H1 (cell line): Measurements from ENCODE around the gene KRTAP9-7. TPM values are rescaled to one million over a fixed set of nuclear protein-coding genes. Genes with fewer than 3 reads are reported as not detected.

Source experiments
- CTCF ChIA-PET: fragments of 300-600 bp; sonication (Branson Sonifier 250); formaldehyde crosslinking; loops from one replicate; lab custom pipeline; 2021; ENCODE audit not compliant: partially characterized antibody; lab: Charles Lee
- POLR2A ChIA-PET: fragments of 300-600 bp; sonication (Branson Sonifier 250); formaldehyde crosslinking; loops from one replicate; lab custom pipeline; 2021; ENCODE audit warnings: inconsistent platforms; ENCODE audit not compliant: partially characterized antibody; lab: Charles Lee
- DNase-seq, 2 experiments: peaks; one replicate each; pipeline versions ENCODE4 v3.0.0 to v3.0.0-alpha.2; 2010 to 2022; ENCODE audit warnings: low spot score in 2 of 2, low read depth in 1 of 2, mixed read lengths in 1 of 2
- FAIRE-seq: peaks from 2 replicates; lab custom pipeline; 2011; peaks lifted over from hg19 to GRCh38; lab: Jason Lieb, UNC
- H2AFZ ChIP-seq: 2 replicates; pipeline ENCODE4 v1.8.1; 2012; ENCODE audit warnings: low read length, inconsistent platforms
- H2AK5ac ChIP-seq: 2 replicates; pipeline ENCODE4 v1.6.1; 2013; ENCODE audit warnings: low read depth, low read length
- H2BK120ac ChIP-seq: replicated peaks from 2 replicates; pipeline ENCODE3; 2013; ENCODE audit warnings: low read depth, low read length, inconsistent platforms
- H2BK12ac ChIP-seq: 2 replicates; pipeline ENCODE4 v1.6.1; 2013; ENCODE audit warnings: low read depth, low read length
- H2BK15ac ChIP-seq: 2 replicates; pipeline ENCODE4 v1.6.1; 2013; ENCODE audit warnings: low read length
- H2BK20ac ChIP-seq: 2 replicates; pipeline ENCODE4 v1.6.1; 2013; ENCODE audit warnings: low read length
- H2BK5ac ChIP-seq: 2 replicates; pipeline ENCODE4 v1.6.1; 2013; ENCODE audit warnings: low read depth, low read length
- H3K14ac ChIP-seq: 2 replicates; pipeline ENCODE4 v1.6.1; 2013; ENCODE audit warnings: inconsistent platforms; ENCODE audit not compliant: insufficient read length
- H3K18ac ChIP-seq: 2 replicates; pipeline ENCODE4 v1.6.1; 2013; ENCODE audit warnings: low read length; ENCODE audit errors: extremely low read depth
- H3K23ac ChIP-seq: 2 replicates; pipeline ENCODE4 v1.6.1; 2013; ENCODE audit warnings: inconsistent platforms; ENCODE audit not compliant: insufficient read length
- H3K23me2 ChIP-seq: 2 replicates; pipeline ENCODE4 v1.6.1; 2013; ENCODE audit warnings: low read depth, low read length
- H3K27ac ChIP-seq: 2 replicates; pipeline ENCODE4 v1.6.1; 2011; ENCODE audit warnings: low read depth, low read length, inconsistent platforms
- H3K27me3 ChIP-seq, 4 experiments: replicated peaks in 1 of 4; 1 replicate in 1 of 4; 2 replicates in 3 of 4; pipeline versions ENCODE4 v1.6.1 to v1.8.1; 2011 to 2013; ENCODE audit warnings: low read length in 3 of 4, mild to moderate bottlenecking in 3 of 4, inconsistent platforms in 2 of 4, mixed read lengths in 2 of 4, moderate library complexity in 1 of 4; ENCODE audit not compliant: control insufficient read depth in 3 of 4, insufficient read depth in 3 of 4; ENCODE audit errors: extremely low read depth in 1 of 4
- H3K36me3 ChIP-seq, 4 experiments: 2 replicates each; pipeline versions ENCODE4 v1.6.1 to v1.8.1; 2011 to 2013; ENCODE audit warnings: mild to moderate bottlenecking in 4 of 4, low read length in 3 of 4, moderate library complexity in 2 of 4, control low read depth in 1 of 4, inconsistent platforms in 1 of 4; ENCODE audit not compliant: insufficient read depth in 4 of 4, control insufficient read depth in 2 of 4
- H3K4ac ChIP-seq: replicated peaks from 2 replicates; pipeline ENCODE3; 2013; ENCODE audit warnings: low read length, low read depth, mixed read lengths, inconsistent platforms; ENCODE audit not compliant: insufficient read length
- H3K4me1 ChIP-seq, 4 experiments: replicated peaks in 1 of 4; 1 replicate in 1 of 4; 2 replicates in 3 of 4; pipeline versions ENCODE4 v1.6.1 to v1.8.1; 2011 to 2013; ENCODE audit warnings: low read length in 3 of 4, inconsistent platforms in 2 of 4, mixed read lengths in 1 of 4; ENCODE audit not compliant: insufficient read depth in 4 of 4, control insufficient read depth in 3 of 4
- H3K4me2 ChIP-seq, 2 experiments: 2 replicates each; pipeline versions ENCODE4 v1.6.1 to v1.8.1; 2011 to 2013; ENCODE audit warnings: low read depth in 2 of 2, low read length in 2 of 2, control low read depth in 1 of 2, inconsistent platforms in 1 of 2, mild to moderate bottlenecking in 1 of 2; ENCODE audit not compliant: insufficient read depth in 1 of 2
- H3K4me3 ChIP-seq, 4 experiments: fragments of 200-600, 300-600 bp in 1 of 4; sonication (generic), shearing (Covaris generic), sonication (Bioruptor Twin) in 1 of 4; 2 replicates each; pipeline versions ENCODE4 v1.5.1 to v1.8.1; 2011 to 2016; ENCODE audit warnings: low read length in 4 of 4, low read depth in 3 of 4, control low read depth in 2 of 4, inconsistent platforms in 2 of 4, mild to moderate bottlenecking in 2 of 4, mixed read lengths in 1 of 4, moderate library complexity in 1 of 4; ENCODE audit not compliant: insufficient read depth in 2 of 4; ENCODE audit errors: extremely low read depth in 1 of 4
- H3K56ac ChIP-seq: replicated peaks from 2 replicates; pipeline ENCODE3; 2013; ENCODE audit warnings: low read depth, mild to moderate bottlenecking, mixed read lengths, low read length, inconsistent platforms; ENCODE audit not compliant: insufficient read length
- H3K79me1 ChIP-seq: 2 replicates; pipeline ENCODE4 v1.6.1; 2013; ENCODE audit warnings: low read depth, low read length, control low read depth
- H3K79me2 ChIP-seq, 2 experiments: 2 replicates each; pipeline versions ENCODE4 v1.6.1 to v1.8.1; 2012 to 2013; ENCODE audit warnings: low read length in 2 of 2, mild to moderate bottlenecking in 2 of 2, inconsistent platforms in 1 of 2; ENCODE audit not compliant: insufficient read depth in 2 of 2, control insufficient read depth in 1 of 2
- H3K9ac ChIP-seq, 4 experiments: replicated peaks in 1 of 4; 1 replicate in 1 of 4; 2 replicates in 3 of 4; pipeline versions ENCODE4 v1.6.1 to v1.8.1; 2011 to 2013; ENCODE audit warnings: low read depth in 3 of 4, low read length in 3 of 4, control low read depth in 2 of 4, mild to moderate bottlenecking in 2 of 4, moderate library complexity in 2 of 4, inconsistent platforms in 1 of 4; ENCODE audit errors: extremely low read depth in 1 of 4
- H3K9me3 ChIP-seq, 2 experiments: 2 replicates each; pipeline versions ENCODE4 v1.6.1 to v1.8.1; 2012 to 2013; ENCODE audit warnings: mild to moderate bottlenecking in 2 of 2, moderate library complexity in 2 of 2, control low read depth in 1 of 2, inconsistent platforms in 1 of 2, low read depth in 1 of 2, low read length in 1 of 2, mixed read lengths in 1 of 2; ENCODE audit not compliant: insufficient read depth in 2 of 2
- H4K20me1 ChIP-seq, 2 experiments: replicated peaks in 1 of 2; 2 replicates each; pipeline versions ENCODE3 to v1.8.1; 2011 to 2013; ENCODE audit warnings: inconsistent platforms in 2 of 2, low read length in 2 of 2, mild to moderate bottlenecking in 1 of 2; ENCODE audit not compliant: insufficient read depth in 2 of 2, control insufficient read depth in 1 of 2
- H4K5ac ChIP-seq: 2 replicates; pipeline ENCODE4 v1.6.1; 2013; ENCODE audit warnings: low read length, low read depth, mixed read lengths, inconsistent platforms; ENCODE audit not compliant: insufficient read length
- H4K8ac ChIP-seq: 2 replicates; pipeline ENCODE4 v1.8.0; 2013; ENCODE audit warnings: mild to moderate bottlenecking, moderate library complexity, low read length, inconsistent platforms; ENCODE audit not compliant: insufficient read depth; ENCODE audit errors: extremely low read depth
- H4K91ac ChIP-seq: replicated peaks from 2 replicates; pipeline ENCODE3; 2013; ENCODE audit warnings: low read length, mixed read lengths, inconsistent platforms; ENCODE audit not compliant: insufficient read length
- ATF3 ChIP-seq: IDR thresholded peaks from 2 replicates; pipeline ENCODE4 v1.6.1; 2011; ENCODE audit warnings: low read depth, mild to moderate bottlenecking, low read length; ENCODE audit not compliant: insufficient read depth
- BRCA1 ChIP-seq: IDR thresholded peaks from 2 replicates; pipeline ENCODE4 v1.6.1; 2012; ENCODE audit warnings: low read depth, low read length, improper control_type of control experiment
- E2F6 ChIP-seq: IDR thresholded peaks from 2 replicates; pipeline ENCODE4 v1.6.1; 2012; ENCODE audit warnings: inconsistent platforms
- EGR1 ChIP-seq: IDR thresholded peaks from 2 replicates; pipeline ENCODE4 v1.6.1; 2011; ENCODE audit warnings: low read depth, low read length, borderline replicate concordance
- NANOG ChIP-seq: IDR thresholded peaks from 2 replicates; pipeline ENCODE4 v1.6.1; 2011; ENCODE audit warnings: low read length, low read depth, mild to moderate bottlenecking, inconsistent platforms; ENCODE audit not compliant: insufficient read depth, poor library complexity, severe bottlenecking
- NRF1 ChIP-seq: IDR thresholded peaks from 2 replicates; pipeline ENCODE4 v1.6.1; 2011; ENCODE audit warnings: mild to moderate bottlenecking, low read depth, low read length, improper control_type of control experiment
- SAP30 ChIP-seq: fragments of 300-600 bp; sonication (generic); IDR thresholded peaks from 2 replicates; pipeline ENCODE4 v1.7.1; 2012; ENCODE audit warnings: low read length, moderate library complexity, mild to moderate bottlenecking, inconsistent platforms; ENCODE audit not compliant: insufficient read depth, insufficient replicate concordance
- SIN3A ChIP-seq, 2 experiments: IDR thresholded peaks in 1 of 2; conservative IDR thresholded peaks in 1 of 2; 2 replicates each; pipeline ENCODE4 v1.6.1; 2011 to 2012; ENCODE audit warnings: low read length in 2 of 2, improper control_type of control experiment in 1 of 2, low read depth in 1 of 2, mild to moderate bottlenecking in 1 of 2
- TAF1 ChIP-seq: IDR thresholded peaks from 2 replicates; pipeline ENCODE4 v1.6.1; 2011; ENCODE audit warnings: mild to moderate bottlenecking, low read depth, low read length
- WGBS, 2 experiments: shearing (Covaris generic) in 1 of 2; methylation state at CpG; one replicate each; pipeline versions ENCODE4 v1.1.6 to v1.1.7; 2013 to 2015; ENCODE audit warnings: low lambda C conversion rate in 2 of 2, mixed read lengths in 2 of 2, inconsistent platforms in 1 of 2, low coverage in 1 of 2, missing lambda C conversion rate in 1 of 2; ENCODE audit not compliant: insufficient replicate concordance in 2 of 2, insufficient coverage in 1 of 2, insufficient read length in 1 of 2; ENCODE audit errors: extremely low coverage in 1 of 2, missing lambda C conversion rate in 1 of 2; 5-methylcytosine and 5-hydroxymethylcytosine counted together
- polyA plus RNA-seq, 7 experiments: library from polyadenylated mRNA; depleted of rRNA in 3 of 7; stranded (reverse) in 5 of 7; unstranded in 2 of 7; fragments of >200 nt in 5 of 7; fragments of 200-250 nt in 2 of 7; gene quantifications; 1 replicate in 5 of 7; 2 replicates in 1 of 7; 4 replicates in 1 of 7; pipeline versions ENCODE4 v1.2.1 to v1.2.3, GENCODE V29; 2011 to 2013; ENCODE audit warnings: missing spikeins in 2 of 7, mixed read lengths in 2 of 7
- total RNA-seq: library from RNA; stranded (reverse); fragmentation: NEBNext Ultra II Directional; extraction: Animal tissue kit (Norgen Biotek cat#: 25700); gene quantifications from 2 replicates; pipeline ENCODE4 v1.2.1, GENCODE V29; 2021

KRTAP9-7 gene
- total and polyA plus RNA-seq, 2 of the 8 experiments (the other 6 are each of a cell fraction or from before 2014, with no cell fraction given) = not detected

GRCh38 chr17:41254861-41255260 is 20.6 kb upstream of the KRTAP9-7 start:
- no peak overlapping the region for H3K56ac ChIP-seq
- no peak overlapping the region for H3K9ac ChIP-seq
- no peak overlapping the region for H3K18ac ChIP-seq
- H3K36me3 ChIP-seq = no peaks in the 10 kb centered on the region
- H2BK5ac ChIP-seq = no peak overlapping the region
- H3K27ac ChIP-seq = no peak overlapping the region
- no peak overlapping the region for H2BK20ac ChIP-seq
- no peak overlapping the region for H4K91ac ChIP-seq
- 0% methylated on average over 1 of the region's 1 CpG; no CpG with 5 or more reads in 1 of the 2 experiments for WGBS, 2 experiments
- no peak overlapping the region for H3K23ac ChIP-seq
- peaks cover 0 to 2% (median 0%) of the 10 kb centered on the region in 4 experiments; a peak in 2 of 7 replicates for H3K4me1 ChIP-seq
- POLR2A ChIA-PET = no interaction called here
- no peaks in the 10 kb centered on the region for H3K79me2 ChIP-seq
- H2BK120ac ChIP-seq = no peak overlapping the region
- CTCF ChIA-PET = interaction anchor here (1.0 kb wide), 1 partner anchor 18 kb away, joined by 3 read pairs; no protein-coding TSS in a partner anchor
- FAIRE-seq (no peak), DNase-seq (no peak)
- H3K79me1 ChIP-seq = no peaks in the 10 kb centered on the region
- no peak overlapping the region for H4K8ac ChIP-seq
- no peak overlapping the region for H3K14ac ChIP-seq
- no peak overlapping the region for H4K5ac ChIP-seq
- H3K9me3 ChIP-seq = no peaks in the 10 kb centered on the region
- no peaks in the 10 kb centered on the region for H4K20me1 ChIP-seq
- H3K27me3 ChIP-seq = no peaks in the 10 kb centered on the region; a peak in 1 of 7 replicates
- no peaks in the 10 kb centered on the region; the same call in 1 of the 2 replicates for H3K23me2 ChIP-seq
- H3K4me3 ChIP-seq = no peak overlapping the region
- H2BK12ac ChIP-seq = no peak overlapping the region
- no peak overlapping the region for H2AFZ ChIP-seq
- no peak overlapping the region for H3K4ac ChIP-seq
- no peak overlapping the region for H2BK15ac ChIP-seq
- no peak overlapping the region for H3K4me2 ChIP-seq
- TF ChIP-seq TAF1 (no peak), NANOG (no peak), E2F6 (no peak), SIN3A (conservative IDR thresholded peaks at IDR 0.05 in 1 of 2, IDR thresholded peaks at IDR 0.05 in 1 of 2; ENCODE audit: low read depth in 1 of 2, low read length in 2 of 2) (no peak), NRF1 (no peak), EGR1 (no peak), SAP30 (no peak), BRCA1 (no peak), ATF3 (no peak)
- H2AK5ac ChIP-seq = no peak overlapping the region
